Measurements from ENCODE around the gene AP2A2. TPM values are rescaled to one million over a fixed set of nuclear protein-coding genes. Genes with fewer than 3 reads are reported as not detected.

Gene AP2A2
- total RNA-seq, 2 experiments from 2014 or later, result 24.9 to 43.0 TPM

- no TSS peak for BruUV-seq (replicated peaks)
- POLR2A ChIA-PET, result interaction anchor here (0.6 kb wide), 1 partner anchor 594 kb away, joined by 3 read pairs; no protein-coding TSS in a partner anchor
- H2AFZ ChIP-seq (ENCODE audit: low read length), result no peak overlapping the region
- no peak overlapping the region for H3K4me3 ChIP-seq (ENCODE audit: low read depth, low read length, poor library complexity, severe bottlenecking)
- H3K9me3 ChIP-seq (ENCODE audit: low read length), result no peaks in the 10 kb centered on the region
- CTCF ChIA-PET (ENCODE audit: unreplicated experiment), result interaction anchor here (0.6 to 1.2 kb wide), 3 partner anchors 9 to 631 kb away, joined by 3 read pairs; no protein-coding TSS in a partner anchor
- no peak overlapping the region for H3K27ac ChIP-seq (ENCODE audit: low read depth, low read length, poor library complexity, severe bottlenecking)
- H3K4me2 ChIP-seq (ENCODE audit: low read length), result no peak overlapping the region
- no peaks in the 10 kb centered on the region for H3K9me2 ChIP-seq (ENCODE audit: insufficient read depth, low read length)
- no peaks in the 10 kb centered on the region; the same call in 1 of the 2 replicates for H4K20me1 ChIP-seq (ENCODE audit: insufficient read depth, low read length)
- DNase-seq (ENCODE audit: low spot score), result no peak
- peak; percentile 35; the same call in 1 of the 2 replicates for TF ChIP-seq CTCF (conservative IDR thresholded peaks at IDR 0.05; ENCODE audit: low read length)
- no peak for TF ChIP-seq EZH2phosphoT487 (IDR thresholded peaks at IDR 0.05; ENCODE audit: borderline replicate concordance, low read depth, low read length)
- H3K79me2 ChIP-seq (ENCODE audit: insufficient read depth, low read depth, low read length), result no peaks in the 10 kb centered on the region
- H3K36me3 ChIP-seq (ENCODE audit: insufficient read depth, low read length), result peaks cover 46% of the 10 kb centered on the region
- intact Hi-C loops (cut with micrococcal nuclease; ENCODE audit: unreplicated experiment), result no loop called here
- H3K4me1 ChIP-seq (ENCODE audit: insufficient read depth, low read length, poor library complexity, severe bottlenecking), result no peaks in the 10 kb centered on the region
Observed at GRCh38 chr11:898143-898511, 27.5 kb upstream of the AP2A2 start.

GRCh38 chr11:898540-899190, 27.0 kb upstream of the AP2A2 start:
- Histone ChIP-seq H3K9me3 (ENCODE audit: low read length) (no peaks in the 10 kb centered on the region), H2AFZ (ENCODE audit: low read length) (no peak overlapping the region), H3K79me2 (ENCODE audit: insufficient read depth, low read depth, low read length) (no peaks in the 10 kb centered on the region), H3K27ac (ENCODE audit: low read depth, low read length, poor library complexity, severe bottlenecking) (no peak overlapping the region), H3K4me1 (ENCODE audit: insufficient read depth, low read length, poor library complexity, severe bottlenecking) (no peaks in the 10 kb centered on the region), H3K4me3 (ENCODE audit: low read depth, low read length, poor library complexity, severe bottlenecking) (no peak overlapping the region), H3K36me3 (ENCODE audit: insufficient read depth, low read length) (peaks cover 49% of the 10 kb centered on the region), H3K9me2 (ENCODE audit: insufficient read depth, low read length) (no peaks in the 10 kb centered on the region), H4K20me1 (ENCODE audit: insufficient read depth, low read length) (no peaks in the 10 kb centered on the region; the same call in 1 of the 2 replicates), H3K4me2 (ENCODE audit: low read length) (no peak overlapping the region)
- CTCF ChIA-PET (ENCODE audit: unreplicated experiment), result interaction anchor here (1.2 kb wide), 1 partner anchor 8 kb away, joined by 3 read pairs; no protein-coding TSS in a partner anchor
- POLR2A ChIA-PET, result interaction anchor here (0.6 kb wide), 1 partner anchor 593 kb away, joined by 3 read pairs; no protein-coding TSS in a partner anchor
- BruUV-seq (replicated peaks), result no TSS peak
- DNase-seq (ENCODE audit: low spot score), result no peak
- TF ChIP-seq EZH2phosphoT487 (IDR thresholded peaks at IDR 0.05; ENCODE audit: borderline replicate concordance, low read depth, low read length) (no peak), CTCF (conservative IDR thresholded peaks at IDR 0.05; ENCODE audit: low read length) (no peak)
- intact Hi-C loops (cut with micrococcal nuclease; ENCODE audit: unreplicated experiment), result no loop called here

GRCh38 chr11:899724-900123, 25.9 kb upstream of the AP2A2 start:
- TF ChIP-seq CTCF (conservative IDR thresholded peaks at IDR 0.05; ENCODE audit: low read length), result no peak
- TF ChIP-seq EZH2phosphoT487 (IDR thresholded peaks at IDR 0.05; ENCODE audit: borderline replicate concordance, low read depth, low read length), result no peak

More at GRCh38 chr11:899724-900123, 25.9 kb upstream of the AP2A2 start:
- Histone ChIP-seq H3K79me2 (ENCODE audit: insufficient read depth, low read depth, low read length) (no peaks in the 10 kb centered on the region), H3K4me1 (ENCODE audit: insufficient read depth, low read length, poor library complexity, severe bottlenecking) (no peaks in the 10 kb centered on the region), H3K4me2 (ENCODE audit: low read length) (no peak overlapping the region), H2AFZ (ENCODE audit: low read length) (no peak overlapping the region), H3K9me3 (ENCODE audit: low read length) (no peaks in the 10 kb centered on the region), H3K36me3 (ENCODE audit: insufficient read depth, low read length) (peaks cover 60% of the 10 kb centered on the region), H3K4me3 (ENCODE audit: low read depth, low read length, poor library complexity, severe bottlenecking) (no peak overlapping the region), H3K9me2 (ENCODE audit: insufficient read depth, low read length) (no peaks in the 10 kb centered on the region), H3K27ac (ENCODE audit: low read depth, low read length, poor library complexity, severe bottlenecking) (no peak overlapping the region), H4K20me1 (ENCODE audit: insufficient read depth, low read length) (no peaks in the 10 kb centered on the region; the same call in 1 of the 2 replicates)
- CTCF ChIA-PET (ENCODE audit: unreplicated experiment), result no interaction called here
- POLR2A ChIA-PET, result no interaction called here
- intact Hi-C loops (cut with micrococcal nuclease; ENCODE audit: unreplicated experiment), result no loop called here
- DNase-seq (ENCODE audit: low spot score), result no peak
- no TSS peak for BruUV-seq (replicated peaks)

Data from OCI-LY7 (cell line).